Testis (tissue), 3 donors: ENCODE results near the gene CCNJL. TPM values are rescaled to one million over a fixed set of nuclear protein-coding genes. Genes with fewer than 3 reads are reported as not detected.
A peak's percentile ranks its signal among the peaks of the same experiment; 100 is the strongest.

Source experiments
- DNase-seq: peaks from one replicate; pipeline ENCODE4 v3.0.0-alpha.2; 2019
- H3K27ac ChIP-seq, 2 donors: fragments of 200-600 bp; sonication (generic); one replicate each; pipeline ENCODE4 v1.5.1; 2019
- H3K27me3 ChIP-seq: fragments of 200-600 bp; sonication (generic); one replicate; pipeline ENCODE4 v1.5.1; 2019
- H3K36me3 ChIP-seq: fragments of 200-600 bp; sonication (generic); one replicate; pipeline ENCODE4 v1.5.1; 2017; ENCODE audit warnings: low read depth; ENCODE audit errors: missing control alignments
- H3K4me1 ChIP-seq: fragments of 200-600 bp; sonication (generic); one replicate; pipeline ENCODE4 v1.5.1; 2019
- H3K4me3 ChIP-seq, 2 donors: fragments of 200-600 bp; sonication (generic); one replicate each; pipeline ENCODE4 v1.5.1; 2017 to 2019
- H3K9me3 ChIP-seq: fragments of 200-600 bp; sonication (generic); one replicate; pipeline ENCODE4 v1.5.1; 2017
- CTCF ChIP-seq, 3 experiments: fragments of 450-650 bp in 2 of 3; fragments of 200-600 bp in 1 of 3; sonication (generic) in 1 of 3; IDR thresholded peaks; one replicate each; pipeline ENCODE4 v1.5.1; 2016 to 2019; ENCODE audit warnings: antibody characterized with exemption in 3 of 3, mild to moderate bottlenecking in 2 of 3, moderate library complexity in 1 of 3
- POLR2A ChIP-seq: fragments of 450-650 bp; IDR thresholded peaks from one replicate; pipeline ENCODE4 v1.6.1; 2017; ENCODE audit warnings: antibody characterized with exemption, mild to moderate bottlenecking, moderate library complexity
- WGBS, 2 donors: methylation state at CpG; one replicate each; pipeline ENCODE4 v1.1.5; 2018; 5-methylcytosine and 5-hydroxymethylcytosine counted together
- intact Hi-C: fragments of 100-400 bp; cut with DNase I; formaldehyde crosslinking; loops from one replicate; pipeline ENCODE4 v1.15.1; 2023; ENCODE audit warnings: low total_unique reads
- polyA plus RNA-seq: library from polyadenylated mRNA; stranded (reverse); fragments of 350-450 nt; fragmentation: Illumina TruSeq; extraction: RNeasy Lipid Tissue Mini Kit (QIAGEN cat#74804); gene quantifications from one replicate; pipeline ENCODE4 v1.2.3, GENCODE V29; 2014; ENCODE audit warnings: low read depth, low replicate concordance; ENCODE audit not compliant: insufficient read depth
- total RNA-seq, 2 donors: library from RNA; depleted of rRNA; stranded (reverse); fragments of >200 nt; gene quantifications; one replicate each; pipeline ENCODE4 v1.2.3, GENCODE V29; 2016

Gene CCNJL
- total and polyA plus RNA-seq, 3 donors from 2014 or later = 23.6 to 47.0 (median 41.4) TPM

GRCh38 chr5:160315968-160316367 is 3.6 kb upstream of the CCNJL start:
- DNase-seq = no peak
- 45 to 72% methylated on average over 1 of the region's 1 CpG for WGBS, 2 donors
- peaks cover 18% of the 10 kb centered on the region for H3K4me1 ChIP-seq
- no peaks in the 10 kb centered on the region for H3K27me3 ChIP-seq
- TF ChIP-seq CTCF (IDR thresholded peaks at IDR 0.05) = no peak
- TF ChIP-seq POLR2A = no peak
- no peaks in the 10 kb centered on the region for H3K36me3 ChIP-seq
- no peak overlapping the region for H3K27ac ChIP-seq
- no peak overlapping the region for H3K4me3 ChIP-seq
- no peaks in the 10 kb centered on the region for H3K9me3 ChIP-seq
- intact Hi-C loops = no loop called here

- 16% methylated on average over 8 of the region's 8 CpGs for WGBS, 2 donors
- no peak for DNase-seq
- peak overlapping the region; percentile 81 to 87 for H3K27ac ChIP-seq
- H3K4me3 ChIP-seq = peak overlapping the region; percentile 71 to 88
- TF ChIP-seq CTCF (IDR thresholded peaks at IDR 0.05) (no peak), POLR2A (no peak)
- no peaks in the 10 kb centered on the region for H3K36me3 ChIP-seq
- no peaks in the 10 kb centered on the region for H3K9me3 ChIP-seq
- intact Hi-C loops = no loop called here
- no peaks in the 10 kb centered on the region for H3K27me3 ChIP-seq
- H3K4me1 ChIP-seq = peaks cover 23% of the 10 kb centered on the region
Measured at GRCh38 chr5:160312960-160313727, 780 bp upstream of the CCNJL start.

GRCh38 chr5:160311491-160312133 is 752 bp downstream of the CCNJL start:
- DNase-seq = peak; percentile 57
- peaks cover 15% of the 10 kb centered on the region for H3K4me1 ChIP-seq
- H3K9me3 ChIP-seq = no peaks in the 10 kb centered on the region
- TF ChIP-seq CTCF (IDR thresholded peaks at IDR 0.05) (no peak), POLR2A (no peak)
- peak overlapping the region; percentile 56 to 81 for H3K27ac ChIP-seq
- 2 to 3% methylated on average over 28 to 38 of the region's 45 CpGs for WGBS, 2 donors
- intact Hi-C loops = no loop called here
- peak overlapping the region; percentile 71 to 88 for H3K4me3 ChIP-seq
- H3K27me3 ChIP-seq = no peaks in the 10 kb centered on the region
- no peaks in the 10 kb centered on the region for H3K36me3 ChIP-seq

GRCh38 chr5:160310552-160311295 is 1.6 kb downstream of the CCNJL start:
- Histone ChIP-seq H3K27ac (no peak overlapping the region), H3K4me3 (peak overlapping the region in 1 of 2 donors; percentile 88), H3K4me1 (peaks cover 15% of the 10 kb centered on the region), H3K36me3 (no peaks in the 10 kb centered on the region), H3K27me3 (no peaks in the 10 kb centered on the region), H3K9me3 (no peaks in the 10 kb centered on the region)
- TF ChIP-seq POLR2A (no peak), CTCF (IDR thresholded peaks at IDR 0.05) (no peak)
- intact Hi-C loops = no loop called here
- 78 to 79% methylated on average over 4 of the region's 4 CpGs for WGBS, 2 donors
- DNase-seq = no peak
